SW 1271 (cell line): ENCODE results near the gene SIGLEC9.
A peak's percentile ranks its signal among the peaks of the same experiment; 100 is the strongest.

ENCODE experiments used
- DNase-seq, 2 experiments: peaks; one replicate each; lab custom pipeline; 2025; lab: John Stamatoyannopoulos, UW

Gene SIGLEC9

DNA sequence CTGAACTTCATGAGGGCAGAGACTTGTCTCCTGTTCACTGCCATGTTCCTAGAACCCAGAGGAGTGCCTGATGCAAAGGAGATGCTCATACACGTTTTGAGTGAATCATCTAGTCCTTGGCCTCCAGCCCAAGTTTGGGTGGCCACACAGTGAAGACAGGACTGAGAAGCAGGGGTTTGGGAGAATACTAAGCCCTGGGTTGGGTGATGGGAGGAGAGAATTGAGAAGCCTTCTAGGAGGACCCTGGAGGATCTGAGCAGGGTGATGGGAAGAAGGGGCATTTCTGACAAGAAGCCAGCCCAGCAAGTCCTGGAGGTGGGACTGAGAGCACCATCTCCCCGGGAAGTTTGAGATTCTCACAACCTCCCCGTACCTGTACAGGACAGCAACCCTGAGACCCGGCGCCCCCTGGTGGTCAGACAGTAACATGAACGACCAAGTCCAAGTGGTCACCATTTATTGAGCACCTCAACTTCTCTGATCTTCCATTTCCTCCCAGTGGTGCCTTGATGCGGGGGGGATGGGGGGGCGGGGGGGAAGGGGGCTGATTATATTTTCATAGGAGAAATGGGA, 27.5 kb upstream of the SIGLEC9 start:
- DNase-seq, result peak in 1 of 2 experiments; percentile 42

GRCh38 chr19:51097796-51098195, 26.9 kb upstream of the SIGLEC9 start:
- no peak for DNase-seq

- no peak for DNase-seq
Observed at GRCh38 chr19:51098365-51099046, 26.2 kb upstream of the SIGLEC9 start.

DNA sequence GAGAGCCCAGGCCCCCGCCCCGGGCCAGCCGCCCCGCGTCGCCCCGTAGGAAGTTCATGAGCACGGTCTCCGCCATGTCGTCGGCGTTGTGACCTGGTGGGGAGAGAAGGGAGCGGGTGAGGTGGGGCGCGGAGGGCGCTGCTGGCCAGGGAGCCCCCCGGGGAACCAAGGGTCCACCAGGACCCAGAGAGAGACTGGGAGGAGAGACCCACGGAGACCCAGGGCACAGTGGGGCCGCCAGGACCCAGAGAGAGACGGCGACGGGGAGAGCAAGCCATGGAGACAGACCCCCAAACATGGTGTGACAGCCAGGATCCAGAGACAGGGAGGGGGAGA, 25.7 kb upstream of the SIGLEC9 start:
- no peak for DNase-seq

DNA sequence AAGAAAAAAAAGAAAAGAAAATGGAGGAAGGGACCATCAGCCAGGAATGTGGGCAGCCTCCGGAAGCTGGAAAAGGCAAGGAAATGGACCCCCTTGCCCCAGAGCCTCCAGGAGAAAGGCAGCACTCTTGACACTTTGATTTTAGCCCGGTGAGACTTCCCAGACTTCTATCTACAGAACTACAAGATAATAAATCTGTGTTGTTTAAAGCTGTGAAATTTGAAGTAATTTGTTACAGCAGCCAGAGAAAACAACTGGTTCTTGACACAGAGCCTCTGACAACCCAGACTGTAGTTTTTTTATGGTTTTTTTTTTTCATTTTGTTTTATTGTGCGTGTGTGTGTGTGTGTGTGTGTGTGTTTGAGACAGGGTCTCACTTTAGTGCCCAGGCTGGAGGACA, 24.1 kb upstream of the SIGLEC9 start:
- no peak for DNase-seq

- DNase-seq, result no peak
Observed at GRCh38 chr19:51101171-51101865, 23.4 kb upstream of the SIGLEC9 start.

DNA sequence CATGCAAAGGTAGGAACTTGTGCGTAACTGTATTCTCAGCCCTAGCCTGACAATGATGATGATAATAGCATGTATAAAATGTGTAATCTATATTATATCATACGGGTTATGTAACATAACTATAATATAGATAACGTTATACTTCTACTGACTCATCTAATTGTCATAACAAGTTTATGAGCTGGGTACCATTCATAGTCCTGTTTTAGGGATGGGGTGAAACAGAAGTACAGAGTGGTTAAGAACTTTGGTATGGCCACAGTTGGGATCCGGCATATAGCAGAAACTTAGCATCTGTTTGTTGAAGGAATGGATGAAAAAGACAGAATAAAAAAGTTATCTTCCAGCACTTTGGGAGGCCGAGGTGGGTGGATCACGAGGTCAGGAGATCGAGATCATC, 21.7 kb upstream of the SIGLEC9 start:
- DNase-seq, result no peak

- DNase-seq, result no peak
Observed at GRCh38 chr19:51103926-51104341, 20.8 kb upstream of the SIGLEC9 start.

- DNase-seq, result no peak
Observed at GRCh38 chr19:51107406-51108065, 17.2 kb upstream of the SIGLEC9 start.

- peak; percentile 87 to 96 for DNase-seq
Observed at GRCh38 chr19:51108066-51108804, 16.5 kb upstream of the SIGLEC9 start, which contains the start of gene CTU1. CTU1 (minus strand) TSS chr19:51108409; CDS start chr19:51104569, 3,840 bp downstream.

GRCh38 chr19:51108805-51109146, 15.9 kb upstream of the SIGLEC9 start:
- no peak for DNase-seq

GRCh38 chr19:51110666-51110971, 14.1 kb upstream of the SIGLEC9 start:
- DNase-seq, result no peak

GRCh38 chr19:51111606-51112005, 13.1 kb upstream of the SIGLEC9 start:
- no peak for DNase-seq

GRCh38 chr19:51114087-51114729, 10.5 kb upstream of the SIGLEC9 start:
- DNase-seq, result no peak

- no peak for DNase-seq
Observed at GRCh38 chr19:51116736-51117286, 7.9 kb upstream of the SIGLEC9 start.

DNA sequence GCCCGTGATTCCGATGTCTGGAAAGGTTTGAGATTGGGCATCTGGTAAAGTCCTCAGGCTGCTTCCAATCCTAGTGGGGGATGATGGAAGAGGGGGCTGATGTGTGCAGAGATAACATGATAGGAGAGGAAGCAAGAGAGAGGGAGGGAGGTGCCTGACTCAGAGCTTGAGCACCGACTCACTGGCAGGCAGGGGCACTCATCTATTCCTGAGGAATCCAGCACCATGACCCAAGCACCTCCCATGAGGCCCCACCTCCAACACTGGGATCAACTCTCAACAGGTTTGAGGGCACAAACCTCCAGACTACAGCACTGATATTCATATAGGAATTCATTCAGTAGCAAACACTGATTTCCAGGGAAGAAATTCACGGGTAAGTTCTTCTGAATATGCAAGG, 5.6 kb upstream of the SIGLEC9 start:
- DNase-seq, result no peak

DNA sequence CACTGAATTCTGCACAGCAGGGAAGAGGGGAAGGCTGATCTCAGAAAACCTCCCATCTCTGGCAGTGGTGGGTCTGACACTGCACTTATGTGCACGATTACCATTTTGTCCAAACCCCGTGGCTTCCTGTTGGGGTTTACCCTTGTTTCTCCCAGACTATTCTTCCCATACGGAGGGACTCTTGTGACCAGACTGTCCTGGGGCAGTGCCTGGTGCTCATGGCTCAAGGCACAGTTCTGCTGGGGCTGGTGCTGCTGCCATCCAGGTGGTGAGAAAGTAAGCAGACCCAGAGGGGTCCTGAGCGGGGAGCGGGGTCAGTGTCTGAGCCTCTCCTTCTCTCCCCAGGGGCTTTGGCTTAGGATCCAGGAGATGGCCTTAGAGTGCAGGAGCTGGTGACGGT, 5.1 kb upstream of the SIGLEC9 start:
- no peak for DNase-seq

GRCh38 chr19:51120160-51120559, 4.5 kb upstream of the SIGLEC9 start:
- DNase-seq, result no peak

- no peak for DNase-seq
Observed at GRCh38 chr19:51121257-51121656, 3.4 kb upstream of the SIGLEC9 start.

- DNase-seq, result no peak
Observed at GRCh38 chr19:51122112-51122981, 2.4 kb upstream of the SIGLEC9 start.

DNA sequence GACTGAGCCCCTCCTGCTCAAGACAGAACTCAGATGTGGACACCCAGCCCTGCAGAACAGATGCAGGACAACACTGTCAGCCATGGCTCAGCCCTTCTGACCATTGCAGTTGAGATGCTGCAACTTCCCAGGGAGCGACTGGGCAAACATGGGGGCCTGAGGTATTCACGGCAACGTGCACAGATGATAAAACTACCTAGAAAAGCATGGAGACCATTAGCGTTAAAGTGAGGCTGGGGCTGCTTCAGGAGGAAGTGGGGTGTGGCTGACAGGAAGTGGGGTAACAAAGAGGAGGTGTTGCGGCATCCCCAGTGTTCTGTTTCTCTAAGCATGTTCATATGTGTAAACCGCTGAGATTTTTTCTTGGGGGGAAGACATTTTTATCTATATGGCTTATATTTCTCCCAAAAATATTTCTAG, 1.3 kb upstream of the SIGLEC9 start:
- no peak for DNase-seq
